Type B pancreatic cell (in vitro differentiated cells): ENCODE measurements around the gene C20orf173. TPM values are rescaled to one million over a fixed set of nuclear protein-coding genes. Genes with fewer than 3 reads are reported as not detected.
"Not testable (repeated sequence)": the region's sequence is repeated elsewhere in the genome, so short reads cannot be mapped to it uniquely, and the experiment has no call there.

Experiments
- DNase-seq: peaks from one replicate; pipeline ENCODE4 v3.0.0; 2021; ENCODE audit warnings: mixed read lengths; ENCODE audit not compliant: unreplicated experiment; ENCODE audit errors: extremely low spot score
- H3K27ac Mint-ChIP-seq: 2 replicates; pipeline ENCODE4 v1.8.0; 2021; ENCODE audit warnings: mild to moderate bottlenecking, mixed read lengths
- H3K27me3 Mint-ChIP-seq: 2 replicates; pipeline ENCODE4 v1.8.0; 2021; ENCODE audit warnings: mixed read lengths
- H3K36me3 Mint-ChIP-seq: 2 replicates; pipeline ENCODE4 v1.8.0; 2021; ENCODE audit warnings: mixed read lengths
- H3K4me1 Mint-ChIP-seq: one replicate; pipeline ENCODE4 v1.8.0; 2021; ENCODE audit warnings: mixed read lengths; ENCODE audit not compliant: unreplicated experiment
- H3K4me3 Mint-ChIP-seq: 2 replicates; pipeline ENCODE4 v1.8.0; 2021; ENCODE audit warnings: mild to moderate bottlenecking, mixed read lengths
- H3K9me3 Mint-ChIP-seq: 2 replicates; pipeline ENCODE4 v1.8.0; 2021; ENCODE audit warnings: mixed read lengths
- CTCF ChIP-seq: fragments of 200-600 bp; sonication (generic); conservative IDR thresholded peaks from 2 replicates; pipeline ENCODE4 v1.5.0; 2021; ENCODE audit warnings: antibody characterized with exemption, mild to moderate bottlenecking
- total RNA-seq: library from RNA; stranded (reverse); gene quantifications from 2 replicates; pipeline ENCODE4 v1.2.1, GENCODE V29; 2021; ENCODE audit warnings: low replicate concordance

The C20orf173 gene
- total RNA-seq, 1 donor from 2014 or later = not detected

GRCh38 chr20:35546127-35546526, 16.7 kb upstream of the C20orf173 start:
- TF ChIP-seq CTCF = no peak
- Mint-ChIP-seq H3K4me1 (peaks cover 7% of the 10 kb centered on the region), H3K4me3 (no peak overlapping the region), H3K27ac (no peak overlapping the region), H3K27me3 (no peaks in the 10 kb centered on the region), H3K9me3 (no peaks in the 10 kb centered on the region), H3K36me3 (peaks cover 8% of the 10 kb centered on the region)
- no peak for DNase-seq

GRCh38 chr20:35544941-35545340, 15.5 kb upstream of the C20orf173 start:
- not testable (repeated sequence) for H3K27me3 Mint-ChIP-seq, H3K27ac Mint-ChIP-seq, H3K4me3 Mint-ChIP-seq, H3K9me3 Mint-ChIP-seq, H3K36me3 Mint-ChIP-seq, H3K4me1 Mint-ChIP-seq, DNase-seq

DNA sequence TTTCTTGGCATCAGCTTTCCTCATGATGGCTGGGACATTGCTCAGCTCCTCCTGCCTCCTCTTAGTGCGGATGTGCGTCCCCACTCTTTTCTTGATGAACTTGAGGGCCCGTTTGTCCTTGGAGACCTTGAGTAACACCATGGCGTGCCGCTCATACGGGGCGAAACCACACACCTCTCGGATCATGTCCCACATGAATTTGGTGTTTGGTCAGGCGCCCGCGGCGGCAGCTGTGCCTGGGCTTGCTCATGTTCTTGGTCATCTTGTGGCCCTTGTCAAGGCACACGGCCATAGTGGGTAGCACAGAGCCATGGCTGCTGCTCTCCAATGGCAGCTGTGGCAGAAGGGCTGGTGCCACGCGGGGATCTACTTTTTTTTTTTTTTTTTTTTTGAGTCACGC, 15.0 kb upstream of the C20orf173 start:
- H3K36me3 Mint-ChIP-seq = peaks cover 8% of the 10 kb centered on the region
- no peaks in the 10 kb centered on the region for H3K9me3 Mint-ChIP-seq
- no peak for DNase-seq
- peaks cover 10% of the 10 kb centered on the region for H3K4me1 Mint-ChIP-seq
- H3K27me3 Mint-ChIP-seq = no peaks in the 10 kb centered on the region
- no peak overlapping the region for H3K4me3 Mint-ChIP-seq
- H3K27ac Mint-ChIP-seq = no peak overlapping the region
- no peak for TF ChIP-seq CTCF

- DNase-seq = no peak
- H3K36me3 Mint-ChIP-seq = peaks cover 8% of the 10 kb centered on the region
- H3K4me1 Mint-ChIP-seq = peaks cover 10% of the 10 kb centered on the region
- H3K27me3 Mint-ChIP-seq = no peaks in the 10 kb centered on the region
- peak overlapping the region; percentile 92 for H3K4me3 Mint-ChIP-seq
- H3K27ac Mint-ChIP-seq = peak overlapping the region; percentile 85
- TF ChIP-seq CTCF = no peak
- no peaks in the 10 kb centered on the region for H3K9me3 Mint-ChIP-seq
These were observed 13.5 kb upstream of the C20orf173 start for GRCh38 chr20:35542990-35543389.

- no peak for TF ChIP-seq CTCF
- H3K4me1 Mint-ChIP-seq = peaks cover 10% of the 10 kb centered on the region
- H3K9me3 Mint-ChIP-seq = no peaks in the 10 kb centered on the region
- peak; percentile 98 for DNase-seq
- peak within 1 kb of the TSS; percentile 85 for H3K27ac Mint-ChIP-seq
- H3K36me3 Mint-ChIP-seq = peaks cover 8% of the 10 kb centered on the region
- H3K27me3 Mint-ChIP-seq = no peaks in the 10 kb centered on the region
- peak within 1 kb of the TSS; percentile 92 for H3K4me3 Mint-ChIP-seq
These were observed 12.6 kb upstream of the C20orf173 start, which contains the start of gene ERGIC3 for GRCh38 chr20:35541783-35542662. Gene ERGIC3, plus strand, starts transcription at chr20:35542078. Its CDS starts 20 bp downstream, at chr20:35542098.

DNA sequence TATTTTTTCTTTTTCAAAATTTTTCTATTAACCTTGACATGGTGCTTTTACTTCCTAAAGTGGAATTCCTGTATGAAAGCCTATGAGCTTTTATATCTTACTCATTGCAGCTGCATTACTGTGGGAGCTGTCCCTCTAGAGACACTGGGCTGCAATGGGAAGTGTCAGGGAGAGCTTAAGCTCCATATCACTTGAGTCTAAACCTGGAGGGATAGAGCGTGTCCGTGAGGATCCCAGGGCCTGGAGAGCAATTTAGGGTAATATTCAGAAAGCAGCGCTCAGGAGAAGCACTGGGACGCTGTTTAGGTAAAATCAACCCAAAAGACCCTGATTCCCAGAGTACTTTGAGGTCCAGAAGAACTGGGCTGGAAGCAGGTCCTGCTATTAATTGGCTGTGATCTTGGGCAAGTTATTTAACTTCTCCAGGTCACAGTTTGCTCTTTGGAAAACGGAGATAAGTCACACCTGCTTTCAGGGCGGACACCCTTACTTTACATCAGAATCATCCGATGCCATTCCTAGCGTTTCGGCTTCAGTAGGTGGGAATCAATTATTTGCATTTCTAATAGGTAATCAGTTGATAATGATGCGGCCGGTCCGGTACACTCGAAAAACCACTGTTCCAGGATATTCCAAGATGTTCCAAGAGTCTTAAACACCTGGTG, 11.8 kb upstream of the C20orf173 start:
- Mint-ChIP-seq H3K27ac (peak overlapping the region; percentile 85), H3K4me1 (peaks cover 10% of the 10 kb centered on the region), H3K9me3 (no peaks in the 10 kb centered on the region), H3K4me3 (peak overlapping the region; percentile 92), H3K36me3 (peaks cover 8% of the 10 kb centered on the region), H3K27me3 (no peaks in the 10 kb centered on the region)
- TF ChIP-seq CTCF = no peak
- no peak for DNase-seq
